Activated CD4-positive, alpha-beta T cell treated with anti-CD3 and anti-CD28 coated beads, Interleukin-10, Interleukin-2, amounts not matched to agents 100 ng/mL and 50 ng/mL, durations not matched to agents 16 hours and 8 hours (primary cell): ENCODE data around the gene ODC1.

Experiments
- DNase-seq: peaks from one replicate; pipeline ENCODE4 v3.0.0-alpha.2; 2020

The ODC1 gene

GRCh38 chr2:10397297-10397875, 50.7 kb downstream of the ODC1 start:
- DNase-seq, result no peak

GRCh38 chr2:10396464-10396863, 51.7 kb downstream of the ODC1 start:
- no peak for DNase-seq

- no peak for DNase-seq
These were observed 52.2 kb downstream of the ODC1 start for GRCh38 chr2:10395893-10396292.

GRCh38 chr2:10393640-10393982, 54.5 kb downstream of the ODC1 start:
- no peak for DNase-seq

- no peak for DNase-seq
These were observed 55.0 kb downstream of the ODC1 start for GRCh38 chr2:10392951-10393639.

- no peak for DNase-seq
These were observed 55.6 kb downstream of the ODC1 start for GRCh38 chr2:10392548-10392947.

GRCh38 chr2:10392100-10392499, 56.0 kb downstream of the ODC1 start:
- DNase-seq, result no peak

- DNase-seq, result no peak
These were observed 57.7 kb downstream of the ODC1 start for GRCh38 chr2:10390369-10390801.
